ENCODE results near the gene PRPSAP2. TPM values are rescaled to one million over a fixed set of nuclear protein-coding genes. Genes with fewer than 3 reads are reported as not detected.

The PRPSAP2 gene
- total and polyA plus RNA-seq, 2 of the 4 experiments (the other 2 are of a cell fraction) = 22.9 to 28.1 TPM

DNA sequence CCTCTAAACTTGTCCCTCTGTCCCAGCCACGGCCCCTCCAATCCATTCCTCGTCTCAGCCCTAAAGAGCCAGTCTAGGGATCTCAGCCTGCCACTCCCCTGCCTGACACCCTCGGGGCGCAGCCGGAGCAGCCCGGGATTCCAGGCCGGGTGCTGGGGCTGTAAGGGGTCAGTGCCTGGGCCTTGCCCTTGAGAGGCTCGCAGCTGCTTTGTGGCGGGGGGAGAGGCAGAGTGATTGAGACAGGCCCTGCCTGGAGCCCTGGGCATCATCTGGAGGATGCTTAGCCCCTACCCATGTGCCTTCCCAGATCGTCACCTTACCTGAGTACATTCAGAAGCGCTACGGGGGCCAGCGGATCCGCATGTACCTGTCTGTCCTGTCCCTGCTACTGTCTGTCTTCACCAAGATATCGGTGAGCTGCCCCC is 102.3 kb downstream of the PRPSAP2 start:
- H3K27ac ChIP-seq (ENCODE audit: insufficient read depth, low read length) = no peak overlapping the region
- TF ChIP-seq CHD1 (IDR thresholded peaks at IDR 0.05; ENCODE audit: low read depth, low read length) (no peak), MXI1 (IDR thresholded peaks at IDR 0.05; ENCODE audit: borderline replicate concordance, low read depth, low read length) (no peak), FOS (IDR thresholded peaks at IDR 0.05; ENCODE audit: low read depth, low read length) (no peak), MAFK (IDR thresholded peaks at IDR 0.05; ENCODE audit: low read depth, low read length) (no peak), CEBPB (IDR thresholded peaks at IDR 0.05; ENCODE audit: low read depth, low read length) (no peak), RFX5 (IDR thresholded peaks at IDR 0.05; ENCODE audit: low read depth, low read length) (no peak), RCOR1 (IDR thresholded peaks at IDR 0.05; ENCODE audit: insufficient replicate concordance, low read length) (no peak), NFE2L2 (IDR thresholded peaks at IDR 0.05; ENCODE audit: low read depth, low read length) (no peak), POLR2A (IDR thresholded peaks at IDR 0.05; ENCODE audit: low read depth, low read length) (no peak), MAZ (IDR thresholded peaks at IDR 0.05; ENCODE audit: borderline replicate concordance, low read depth, low read length) (no peak), BHLHE40 (IDR thresholded peaks at IDR 0.05; ENCODE audit: low read depth, low read length) (no peak), RAD21 (IDR thresholded peaks at IDR 0.05; ENCODE audit: low read length) (no peak), SMC3 (IDR thresholded peaks at IDR 0.05; ENCODE audit: low read depth, low read length) (no peak)
- TF ChIP-seq, protein P1, sequence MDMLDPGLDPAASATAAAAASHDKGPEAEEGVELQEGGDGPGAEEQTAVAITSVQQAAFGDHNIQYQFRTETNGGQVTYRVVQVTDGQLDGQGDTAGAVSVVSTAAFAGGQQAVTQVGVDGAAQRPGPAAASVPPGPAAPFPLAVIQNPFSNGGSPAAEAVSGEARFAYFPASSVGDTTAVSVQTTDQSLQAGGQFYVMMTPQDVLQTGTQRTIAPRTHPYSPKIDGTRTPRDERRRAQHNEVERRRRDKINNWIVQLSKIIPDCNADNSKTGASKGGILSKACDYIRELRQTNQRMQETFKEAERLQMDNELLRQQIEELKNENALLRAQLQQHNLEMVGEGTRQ (IDR thresholded peaks at IDR 0.05; ENCODE audit: low read depth, low read length) = no peak
- TF ChIP-seq, protein P2, sequence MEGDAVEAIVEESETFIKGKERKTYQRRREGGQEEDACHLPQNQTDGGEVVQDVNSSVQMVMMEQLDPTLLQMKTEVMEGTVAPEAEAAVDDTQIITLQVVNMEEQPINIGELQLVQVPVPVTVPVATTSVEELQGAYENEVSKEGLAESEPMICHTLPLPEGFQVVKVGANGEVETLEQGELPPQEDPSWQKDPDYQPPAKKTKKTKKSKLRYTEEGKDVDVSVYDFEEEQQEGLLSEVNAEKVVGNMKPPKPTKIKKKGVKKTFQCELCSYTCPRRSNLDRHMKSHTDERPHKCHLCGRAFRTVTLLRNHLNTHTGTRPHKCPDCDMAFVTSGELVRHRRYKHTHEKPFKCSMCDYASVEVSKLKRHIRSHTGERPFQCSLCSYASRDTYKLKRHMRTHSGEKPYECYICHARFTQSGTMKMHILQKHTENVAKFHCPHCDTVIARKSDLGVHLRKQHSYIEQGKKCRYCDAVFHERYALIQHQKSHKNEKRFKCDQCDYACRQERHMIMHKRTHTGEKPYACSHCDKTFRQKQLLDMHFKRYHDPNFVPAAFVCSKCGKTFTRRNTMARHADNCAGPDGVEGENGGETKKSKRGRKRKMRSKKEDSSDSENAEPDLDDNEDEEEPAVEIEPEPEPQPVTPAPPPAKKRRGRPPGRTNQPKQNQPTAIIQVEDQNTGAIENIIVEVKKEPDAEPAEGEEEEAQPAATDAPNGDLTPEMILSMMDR (conservative IDR thresholded peaks at IDR 0.05; ENCODE audit: low read depth, low read length) = no peak
- TF ChIP-seq, protein P3, sequence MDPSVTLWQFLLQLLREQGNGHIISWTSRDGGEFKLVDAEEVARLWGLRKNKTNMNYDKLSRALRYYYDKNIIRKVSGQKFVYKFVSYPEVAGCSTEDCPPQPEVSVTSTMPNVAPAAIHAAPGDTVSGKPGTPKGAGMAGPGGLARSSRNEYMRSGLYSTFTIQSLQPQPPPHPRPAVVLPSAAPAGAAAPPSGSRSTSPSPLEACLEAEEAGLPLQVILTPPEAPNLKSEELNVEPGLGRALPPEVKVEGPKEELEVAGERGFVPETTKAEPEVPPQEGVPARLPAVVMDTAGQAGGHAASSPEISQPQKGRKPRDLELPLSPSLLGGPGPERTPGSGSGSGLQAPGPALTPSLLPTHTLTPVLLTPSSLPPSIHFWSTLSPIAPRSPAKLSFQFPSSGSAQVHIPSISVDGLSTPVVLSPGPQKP (IDR thresholded peaks at IDR 0.05; ENCODE audit: borderline replicate concordance, low read depth, low read length) = no peak
- H2AK5ac ChIP-seq (ENCODE audit: low read depth, low read length) = peak overlapping the region; percentile 11
- no CpG with 5 or more reads among the region's 15 CpGs for WGBS, 2 experiments (ENCODE audit: extremely low coverage in 2 of 2, insufficient read length in 1 of 2)
- no peaks in the 10 kb centered on the region for H3K27me3 ChIP-seq (ENCODE audit: control insufficient read depth, insufficient read depth, low read length)
- H2BK15ac ChIP-seq (ENCODE audit: low read depth, low read length) = no peak overlapping the region
- H4K91ac ChIP-seq (ENCODE audit: insufficient read depth, low read depth, low read length) = no peak overlapping the region
- H3K23ac ChIP-seq (ENCODE audit: low read depth, low read length) = no peak overlapping the region
- H3K4ac ChIP-seq (ENCODE audit: low read depth, low read length) = no peak overlapping the region
- dilution Hi-C loops (cut with HindIII; ENCODE audit: low sequenced_read_pairs, unreplicated experiment) (no loop called here), in situ Hi-C loops (cut with MboI; ENCODE audit: low sequenced_read_pairs) (no loop called here), intact Hi-C loops (cut with micrococcal nuclease) (loop anchor here (2.0 kb wide), 1 partner anchor 45 kb away; the partner anchor contains the start of gene FAM83G)
- H3K4me1 ChIP-seq (ENCODE audit: control insufficient read depth, insufficient read depth, low read length) = peaks cover 12% of the 10 kb centered on the region
- H3K9ac ChIP-seq (ENCODE audit: low read depth, low read length) = no peak overlapping the region
- no peak overlapping the region for H2BK20ac ChIP-seq (ENCODE audit: low read depth, low read length)
- no peaks in the 10 kb centered on the region; a peak in 1 of 4 replicates for H3K79me1 ChIP-seq (ENCODE audit: low read depth in 1 of 2, low read length in 2 of 2)
- no peaks in the 10 kb centered on the region for H4K20me1 ChIP-seq (ENCODE audit: insufficient read depth, low read length)
- no peak overlapping the region for H3K18ac ChIP-seq (ENCODE audit: low read depth, low read length)
- no peak overlapping the region for H3K4me2 ChIP-seq (ENCODE audit: low read depth, low read length)
- no peak overlapping the region for H4K5ac ChIP-seq (ENCODE audit: low read depth, low read length)
- H2AFZ ChIP-seq (replicated peaks; ENCODE audit: low read length, poor library complexity) = no peak overlapping the region
- no peak overlapping the region for H4K8ac ChIP-seq (ENCODE audit: low read depth in 2 of 2, low read length in 2 of 2)
- H3K9me3 ChIP-seq (ENCODE audit: control insufficient read depth, insufficient read depth, low read length) = no peaks in the 10 kb centered on the region
- H2BK120ac ChIP-seq (ENCODE audit: low read depth, low read length) = no peak overlapping the region
- H3K56ac ChIP-seq (ENCODE audit: extremely low read depth, insufficient read depth, low read length) = no peak overlapping the region
- H3K36me3 ChIP-seq (ENCODE audit: control insufficient read depth, insufficient read depth, low read length) = no peaks in the 10 kb centered on the region
- peak overlapping the region; percentile 85 for H2AK9ac ChIP-seq (replicated peaks; ENCODE audit: low read depth, low read length, poor library complexity)
- ChIA-PET CTCF (no interaction called here), POLR2A (ENCODE audit: unreplicated experiment) (no interaction called here)
- H2BK5ac ChIP-seq (ENCODE audit: low read depth, low read length, poor library complexity, severe bottlenecking) = no peak overlapping the region
- no peak for ATAC-seq (ENCODE audit: low read depth)
- no peak for DNase-seq
- H3K14ac ChIP-seq (replicated peaks; ENCODE audit: low read depth, low read length) = no peak overlapping the region
- BruUV-seq (replicated peaks) = no TSS peak
- H3K4me3 ChIP-seq (ENCODE audit: insufficient read depth, low read depth, low read length) = no peak overlapping the region
- H3K9me1 ChIP-seq (ENCODE audit: insufficient read depth, low read length) = peaks cover 4% of the 10 kb centered on the region; the same call in 1 of the 2 replicates
